Vagina (tissue), 2 donors: ENCODE measurements around the gene PET100.

Source experiments
- CTCF ChIP-seq, 3 experiments: fragments of 450-650 bp in 2 of 3; fragments of 200-600 bp in 1 of 3; sonication (generic) in 1 of 3; IDR thresholded peaks; one replicate each; pipeline ENCODE4 v1.5.1; 2017 to 2019; ENCODE audit warnings: antibody characterized with exemption in 3 of 3, mild to moderate bottlenecking in 2 of 3, moderate library complexity in 2 of 3
- POLR2A ChIP-seq, 2 donors: fragments of 450-650 bp; IDR thresholded peaks; one replicate each; pipeline ENCODE4 v1.6.1; 2017; ENCODE audit warnings: antibody characterized with exemption in 2 of 2, mild to moderate bottlenecking in 2 of 2, moderate library complexity in 2 of 2

- TF ChIP-seq POLR2A (IDR thresholded peaks at IDR 0.05): no peak
- TF ChIP-seq CTCF (IDR thresholded peaks at IDR 0.05): no peak
Measured at GRCh38 chr19:7654401-7654800, 24.8 kb downstream of the PET100 start.
